ENCODE measurements around the gene QSER1. TPM values are rescaled to one million over a fixed set of nuclear protein-coding genes. Genes with fewer than 3 reads are reported as not detected.
"Not testable (repeated sequence)": the region's sequence is repeated elsewhere in the genome, so short reads cannot be mapped to it uniquely, and the experiment has no call there.

The QSER1 gene
- total and polyA plus RNA-seq, 2 donors (not counting 1 experiment from before 2014, with no cell fraction given), result 9.6 to 17.2 TPM

- Histone ChIP-seq H3K4me1 (ENCODE audit: control insufficient read depth, extremely low read depth, insufficient read depth, low read length) (no peaks in the 10 kb centered on the region), H4K20me1 (ENCODE audit: control insufficient read depth, extremely low read depth, insufficient read depth, low read length) (no peaks in the 10 kb centered on the region), H3K9ac (ENCODE audit: insufficient read depth, low read length) (no peak overlapping the region), H3K4me2 (ENCODE audit: extremely low read depth, insufficient read depth, low read length) (no peak overlapping the region), H3K27me3 (ENCODE audit: control insufficient read depth, insufficient read depth, low read length) (no peaks in the 10 kb centered on the region), H3K27ac (ENCODE audit: insufficient read depth, low read length) (no peak overlapping the region), H3K9me3 (ENCODE audit: control insufficient read depth, insufficient read depth, low read depth, low read length) (no peaks in the 10 kb centered on the region), H3K79me2 (ENCODE audit: control insufficient read depth, insufficient read depth, low read length) (no peaks in the 10 kb centered on the region), H3K4me3 (replicated peaks in 1 of 4; ENCODE audit: control extremely low read depth in 1 of 4, insufficient read depth in 1 of 4, low read depth in 3 of 4, low read length in 4 of 4) (no peak overlapping the region), H2AFZ (ENCODE audit: low read length) (no peak overlapping the region), H3K36me3 (ENCODE audit: control insufficient read depth, insufficient read depth, low read length) (no peaks in the 10 kb centered on the region)
- no peak for DNase-seq (ENCODE audit: low read depth in 2 of 2)
- no peak for TF ChIP-seq CTCF (conservative IDR thresholded peaks at IDR 0.05 in 1 of 2, IDR thresholded peaks at IDR 0.05 in 1 of 2; ENCODE audit: low read depth in 1 of 2, low read length in 2 of 2)
- TF ChIP-seq EZH2 (IDR thresholded peaks at IDR 0.05; ENCODE audit: low read length, missing control alignments), result no peak
Observed at GRCh38 chr11:33028537-33028914, 135.9 kb downstream of the QSER1 start.

- H3K27ac ChIP-seq (ENCODE audit: insufficient read depth, low read length); H3K9me3 ChIP-seq (ENCODE audit: control insufficient read depth, insufficient read depth, low read depth, low read length); H3K4me1 ChIP-seq (ENCODE audit: control insufficient read depth, extremely low read depth, insufficient read depth, low read length); H3K79me2 ChIP-seq (ENCODE audit: control insufficient read depth, insufficient read depth, low read length); H3K9ac ChIP-seq (ENCODE audit: insufficient read depth, low read length); DNase-seq (ENCODE audit: low read depth in 2 of 2); H2AFZ ChIP-seq (ENCODE audit: low read length); H3K4me2 ChIP-seq (ENCODE audit: extremely low read depth, insufficient read depth, low read length); H3K4me3 ChIP-seq (replicated peaks in 1 of 4; ENCODE audit: control extremely low read depth in 1 of 4, insufficient read depth in 1 of 4, low read depth in 3 of 4, low read length in 4 of 4); H3K27me3 ChIP-seq (ENCODE audit: control insufficient read depth, insufficient read depth, low read length); H3K36me3 ChIP-seq (ENCODE audit: control insufficient read depth, insufficient read depth, low read length); H4K20me1 ChIP-seq (ENCODE audit: control insufficient read depth, extremely low read depth, insufficient read depth, low read length): not testable (repeated sequence)
Observed at GRCh38 chr11:33029218-33029617, 136.6 kb downstream of the QSER1 start.

Other genes with a start within 250 kb of the QSER1 start
- gene CCDC73, start 98.1 kb upstream of the QSER1 start, total RNA-seq, result under 0.01 TPM in 2 replicates
- not detected in 2 replicates for gene CCDC73, start 98.1 kb upstream of the QSER1 start, polyA plus RNA-seq
- under 0.01 and 0.33 TPM in 2 replicates for gene PRRG4, start 62.9 kb upstream of the QSER1 start, total RNA-seq
- 0.08 and 0.27 TPM in 2 replicates for gene PRRG4, start 62.9 kb upstream of the QSER1 start, polyA plus RNA-seq
- gene DEPDC7, start 123.1 kb downstream of the QSER1 start, total RNA-seq, result 5.6 and 8.4 TPM in 2 replicates
- 6.7 and 8.7 TPM in 2 replicates for gene DEPDC7, start 123.1 kb downstream of the QSER1 start, polyA plus RNA-seq
- gene TCP11L1, start 146.8 kb downstream of the QSER1 start, total RNA-seq, result 17.5 and 24.1 TPM in 2 replicates
- 25.2 and 30.2 TPM in 2 replicates for gene TCP11L1, start 146.8 kb downstream of the QSER1 start, polyA plus RNA-seq